ENCODE measurements around the gene C10orf120.

C10orf120 gene

GRCh38 chr10:122678266-122678665 lies 21.4 kb downstream of the C10orf120 start:
- in situ Hi-C loops (cut with MboI; ENCODE audit: low sequenced_read_pairs, unreplicated experiment), result no loop called here
- DNase-seq (ENCODE audit: low spot score), result no peak
- no peak for TF ChIP-seq CTCF (IDR thresholded peaks at IDR 0.05; ENCODE audit: borderline replicate concordance, control extremely low read depth, extremely low read depth, insufficient read depth, missing control alignments)

GRCh38 chr10:122675278-122675677 lies 24.4 kb downstream of the C10orf120 start:
- TF ChIP-seq CTCF (IDR thresholded peaks at IDR 0.05; ENCODE audit: borderline replicate concordance, control extremely low read depth, extremely low read depth, insufficient read depth, missing control alignments), result no peak
- no peak for DNase-seq (ENCODE audit: low spot score)
- in situ Hi-C loops (cut with MboI; ENCODE audit: low sequenced_read_pairs, unreplicated experiment), result no loop called here

- in situ Hi-C loops (cut with MboI; ENCODE audit: low sequenced_read_pairs, unreplicated experiment), result no loop called here
- TF ChIP-seq CTCF (IDR thresholded peaks at IDR 0.05; ENCODE audit: borderline replicate concordance, control extremely low read depth, extremely low read depth, insufficient read depth, missing control alignments), result no peak
- no peak for DNase-seq (ENCODE audit: low spot score)
Measured at GRCh38 chr10:122674781-122675180, 24.9 kb downstream of the C10orf120 start.

GRCh38 chr10:122673731-122674130 lies 25.9 kb downstream of the C10orf120 start:
- no peak for TF ChIP-seq CTCF (IDR thresholded peaks at IDR 0.05; ENCODE audit: borderline replicate concordance, control extremely low read depth, extremely low read depth, insufficient read depth, missing control alignments)
- no peak for DNase-seq (ENCODE audit: low spot score)
- in situ Hi-C loops (cut with MboI; ENCODE audit: low sequenced_read_pairs, unreplicated experiment), result no loop called here

DNA sequence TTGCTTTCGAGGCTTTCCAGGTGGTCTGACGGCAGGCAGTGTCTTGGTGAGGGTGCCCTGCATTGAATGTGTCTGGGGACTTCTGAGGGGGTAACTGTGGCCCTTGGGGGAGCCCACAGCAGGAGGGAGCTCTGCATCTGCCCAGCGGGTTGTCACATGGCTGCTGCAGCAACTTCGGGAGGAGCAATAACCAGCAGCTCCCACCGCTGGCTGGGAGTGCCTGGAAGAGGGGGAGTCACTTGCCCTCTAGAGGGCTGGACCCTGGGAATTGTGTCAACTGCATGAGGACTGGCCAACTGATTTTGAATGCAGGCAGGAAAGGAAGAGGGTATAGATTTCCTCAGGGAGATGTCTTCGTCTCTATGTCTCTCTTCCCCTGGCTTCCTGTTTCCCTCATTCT lies 26.4 kb downstream of the C10orf120 start:
- DNase-seq (ENCODE audit: low spot score), result no peak
- in situ Hi-C loops (cut with MboI; ENCODE audit: low sequenced_read_pairs, unreplicated experiment), result no loop called here
- no peak for TF ChIP-seq CTCF (IDR thresholded peaks at IDR 0.05; ENCODE audit: borderline replicate concordance, control extremely low read depth, extremely low read depth, insufficient read depth, missing control alignments)

- in situ Hi-C loops (cut with MboI; ENCODE audit: low sequenced_read_pairs, unreplicated experiment), result no loop called here
- no peak for DNase-seq (ENCODE audit: low spot score)
- no peak for TF ChIP-seq CTCF (IDR thresholded peaks at IDR 0.05; ENCODE audit: borderline replicate concordance, control extremely low read depth, extremely low read depth, insufficient read depth, missing control alignments)
Measured at GRCh38 chr10:122672655-122673054, 27.0 kb downstream of the C10orf120 start.

GRCh38 chr10:122671355-122671754 lies 28.3 kb downstream of the C10orf120 start:
- in situ Hi-C loops (cut with MboI; ENCODE audit: low sequenced_read_pairs, unreplicated experiment), result no loop called here
- TF ChIP-seq CTCF (IDR thresholded peaks at IDR 0.05; ENCODE audit: borderline replicate concordance, control extremely low read depth, extremely low read depth, insufficient read depth, missing control alignments), result no peak
- DNase-seq (ENCODE audit: low spot score), result no peak
